ENCODE data around the gene ARHGAP26.
A peak's percentile ranks its signal among the peaks of the same experiment; 100 is the strongest.
"Not testable (repeated sequence)": the region's sequence is repeated elsewhere in the genome, so short reads cannot be mapped to it uniquely, and the experiment has no call there.

The ARHGAP26 gene

GRCh38 chr5:142990073-142990472 is 219.9 kb downstream of the ARHGAP26 start:
- not testable (repeated sequence) for DNase-seq (ENCODE audit: low spot score)

- no peak for DNase-seq (ENCODE audit: low spot score)
Observed at GRCh38 chr5:142994218-142994617, 224.0 kb downstream of the ARHGAP26 start.

- DNase-seq (ENCODE audit: low spot score), result not testable (repeated sequence)
Observed at GRCh38 chr5:142995621-142996020, 225.4 kb downstream of the ARHGAP26 start.

- no peak for DNase-seq (ENCODE audit: low spot score)
Observed at GRCh38 chr5:142997591-142997990, 227.4 kb downstream of the ARHGAP26 start.

GRCh38 chr5:142998316-142999020 is 228.3 kb downstream of the ARHGAP26 start:
- DNase-seq (ENCODE audit: low spot score), result no peak

GRCh38 chr5:143000551-143000950 is 230.4 kb downstream of the ARHGAP26 start:
- not testable (repeated sequence) for DNase-seq (ENCODE audit: low spot score)

- DNase-seq (ENCODE audit: low spot score), result peak; percentile 60
Observed at GRCh38 chr5:143001764-143002351, 231.7 kb downstream of the ARHGAP26 start.

- peak; percentile 71 for DNase-seq (ENCODE audit: low spot score)
Observed at GRCh38 chr5:143002459-143003327, 232.5 kb downstream of the ARHGAP26 start.

- no peak for DNase-seq (ENCODE audit: low spot score)
Observed at GRCh38 chr5:143003328-143003636, 233.1 kb downstream of the ARHGAP26 start.

GRCh38 chr5:143004361-143005145 is 234.4 kb downstream of the ARHGAP26 start:
- DNase-seq (ENCODE audit: low spot score), result no peak

- no peak for DNase-seq (ENCODE audit: low spot score)
Observed at GRCh38 chr5:143006501-143006900, 236.3 kb downstream of the ARHGAP26 start.

- DNase-seq (ENCODE audit: low spot score), result no peak
Observed at GRCh38 chr5:143008032-143008431, 237.9 kb downstream of the ARHGAP26 start.

- peak; percentile 74 for DNase-seq (ENCODE audit: low spot score)
Observed at GRCh38 chr5:143008809-143009521, 238.8 kb downstream of the ARHGAP26 start.

GRCh38 chr5:143010351-143010750 is 240.2 kb downstream of the ARHGAP26 start:
- DNase-seq (ENCODE audit: low spot score), result no peak

- DNase-seq (ENCODE audit: low spot score), result no peak
Observed at GRCh38 chr5:143011585-143011984, 241.4 kb downstream of the ARHGAP26 start.

- no peak for DNase-seq (ENCODE audit: low spot score)
Observed at GRCh38 chr5:143013176-143013891, 243.2 kb downstream of the ARHGAP26 start.

- no peak for DNase-seq (ENCODE audit: low spot score)
Observed at GRCh38 chr5:143014017-143014651, 244.0 kb downstream of the ARHGAP26 start.

GRCh38 chr5:143016777-143017516 is 246.8 kb downstream of the ARHGAP26 start:
- DNase-seq (ENCODE audit: low spot score), result peak; percentile 44

- DNase-seq (ENCODE audit: low spot score), result no peak
Observed at GRCh38 chr5:143017541-143017940, 247.4 kb downstream of the ARHGAP26 start.

GRCh38 chr5:143017992-143018391 is 247.8 kb downstream of the ARHGAP26 start:
- no peak for DNase-seq (ENCODE audit: low spot score)
